HuH-7.5 (cell line): Measurements from ENCODE around the gene MYO5A.
"Not testable (repeated sequence)": the region's sequence is repeated elsewhere in the genome, so short reads cannot be mapped to it uniquely, and the experiment has no call there.

Experiments
- DNase-seq: peaks from one replicate; pipeline ENCODE4 v3.0.0; 2011; ENCODE audit warnings: low spot score

MYO5A gene

DNA sequence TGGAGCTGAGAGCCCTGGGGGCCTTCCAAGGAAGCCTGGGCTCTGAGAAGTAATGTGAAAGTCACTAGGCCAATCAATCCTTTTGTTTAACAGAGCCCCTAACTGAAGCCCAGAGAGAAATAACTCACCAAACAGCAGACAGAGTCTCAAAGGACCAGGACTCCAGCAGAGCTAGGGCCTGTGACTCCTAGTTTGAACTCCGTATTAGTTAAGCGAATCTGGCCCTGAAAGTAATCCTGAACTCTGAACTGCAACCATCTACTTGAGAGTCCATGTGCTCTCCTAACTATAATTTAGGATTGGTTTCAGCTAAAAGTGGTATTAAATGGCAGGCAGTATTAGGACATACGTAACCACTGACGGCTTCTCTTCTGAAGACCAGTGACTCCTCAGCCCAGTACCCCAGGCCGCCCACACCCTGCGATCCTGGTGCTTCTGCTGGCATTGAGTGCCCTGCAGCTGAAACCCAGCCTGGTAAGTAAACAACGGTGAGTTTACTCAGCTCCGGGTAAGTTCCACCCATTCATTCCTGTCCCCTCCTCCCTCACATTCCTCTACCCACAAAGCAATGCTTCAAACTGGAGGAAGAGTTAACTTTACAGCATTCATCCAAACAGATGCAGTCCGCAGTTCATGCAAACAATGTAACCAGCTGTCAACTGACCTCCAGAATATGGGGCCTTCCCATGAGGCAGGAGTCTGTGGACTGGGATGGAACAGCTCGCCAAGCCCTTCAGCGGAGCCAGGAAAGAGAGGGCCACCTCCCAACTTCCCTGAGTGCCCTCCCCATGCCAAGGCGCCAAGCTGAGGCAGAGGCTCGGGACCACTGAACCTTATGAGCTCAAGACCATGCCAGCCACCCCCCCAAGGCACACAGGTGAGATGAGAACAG is 240.4 kb downstream of the MYO5A start:
- peak; percentile 95 for DNase-seq

DNA sequence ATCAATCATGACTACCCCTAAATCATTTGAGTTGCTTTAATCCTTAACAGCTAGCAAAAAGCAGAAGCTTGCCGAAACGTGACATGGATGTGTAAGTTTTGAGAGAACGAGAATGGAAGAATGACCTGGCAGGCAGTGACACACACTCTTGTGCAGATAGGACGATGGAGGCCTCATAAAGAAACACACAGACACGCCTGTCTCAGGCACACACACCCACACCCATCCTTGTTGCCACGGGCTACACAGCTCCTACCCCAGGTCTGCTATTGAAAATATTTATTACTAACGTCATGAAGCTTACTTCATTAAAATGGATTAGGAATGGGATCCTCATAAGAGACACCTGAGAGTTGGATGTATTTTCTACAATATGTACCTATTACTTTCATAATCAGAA is 241.6 kb downstream of the MYO5A start:
- DNase-seq = no peak

DNA sequence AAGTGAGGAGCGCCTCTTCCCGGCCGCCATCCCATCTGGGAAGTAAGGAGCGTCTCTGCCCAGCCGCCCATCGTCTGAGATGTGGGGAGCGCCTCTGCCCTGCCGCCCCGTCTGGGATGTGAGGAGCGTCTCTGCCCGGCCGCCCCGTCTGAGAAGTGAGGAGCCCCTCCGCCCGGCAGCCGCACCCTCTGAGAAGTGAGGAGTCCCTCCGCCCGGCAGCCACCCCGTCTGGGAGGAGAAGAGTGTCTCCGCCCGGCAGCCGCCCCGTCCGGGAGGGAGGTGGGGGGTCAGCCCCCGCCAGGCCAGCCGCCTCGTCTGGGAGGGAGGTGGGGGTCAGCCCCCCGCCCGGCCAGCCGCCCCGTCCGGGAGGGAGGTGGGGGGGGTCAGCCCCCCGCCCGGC is 242.7 kb downstream of the MYO5A start:
- DNase-seq = not testable (repeated sequence)

DNA sequence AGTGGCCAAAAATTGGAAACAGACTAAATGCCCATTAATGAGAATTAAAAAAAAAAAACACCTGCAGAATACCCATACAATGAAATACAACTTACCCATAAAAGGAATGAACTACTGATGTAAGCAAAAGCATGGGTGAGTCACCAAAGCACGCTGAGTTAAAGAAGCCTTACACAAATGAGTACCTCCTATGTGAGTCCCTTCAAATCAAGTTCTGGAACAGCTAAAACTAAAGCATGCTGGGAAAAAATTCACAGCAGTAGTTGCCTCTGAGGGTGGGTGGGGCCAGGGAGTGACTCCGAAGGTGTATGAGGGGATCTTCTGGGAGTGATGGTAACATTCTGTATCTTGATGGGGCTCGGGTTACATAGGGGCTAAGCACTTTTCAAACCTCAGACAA is 244.5 kb downstream of the MYO5A start:
- DNase-seq = no peak

DNA sequence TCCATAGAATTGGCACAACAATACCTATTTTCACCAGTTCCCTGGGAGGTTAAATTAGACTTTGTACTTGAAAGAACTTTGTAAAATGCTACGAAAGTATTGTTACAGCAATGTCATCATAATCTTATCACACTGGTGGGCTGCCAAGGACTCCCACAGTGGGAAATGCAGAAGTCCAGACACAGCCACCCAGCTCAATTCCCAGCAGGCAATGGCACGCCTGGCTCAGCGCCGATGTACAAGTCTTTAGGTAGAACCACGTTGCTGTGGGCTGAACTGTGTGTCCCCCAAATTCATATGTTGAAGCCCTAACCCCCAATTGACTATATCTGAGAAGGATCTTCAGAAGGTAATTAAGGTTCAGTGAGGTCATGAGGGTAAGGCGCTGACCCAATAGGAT is 245.4 kb downstream of the MYO5A start:
- no peak for DNase-seq

DNA sequence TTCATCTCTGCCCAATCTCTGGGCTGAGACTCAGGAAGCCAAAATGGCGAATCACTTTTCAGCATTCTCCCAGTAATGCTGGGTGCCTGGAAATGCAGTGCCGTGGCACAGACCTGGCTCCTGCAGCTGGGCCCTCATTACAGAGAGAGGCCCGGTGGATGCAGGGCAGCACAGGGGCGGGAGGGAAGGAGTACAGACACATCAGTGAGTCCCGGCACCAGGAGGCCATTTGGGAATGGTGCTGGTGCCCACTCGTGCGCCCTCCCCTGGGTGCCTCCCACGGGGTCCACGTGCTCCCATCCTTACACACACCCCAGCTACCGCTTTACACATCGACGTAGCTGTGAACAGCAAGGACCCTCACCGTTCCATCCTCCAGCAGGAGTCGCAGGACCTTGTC is 246.3 kb downstream of the MYO5A start:
- no peak for DNase-seq

DNA sequence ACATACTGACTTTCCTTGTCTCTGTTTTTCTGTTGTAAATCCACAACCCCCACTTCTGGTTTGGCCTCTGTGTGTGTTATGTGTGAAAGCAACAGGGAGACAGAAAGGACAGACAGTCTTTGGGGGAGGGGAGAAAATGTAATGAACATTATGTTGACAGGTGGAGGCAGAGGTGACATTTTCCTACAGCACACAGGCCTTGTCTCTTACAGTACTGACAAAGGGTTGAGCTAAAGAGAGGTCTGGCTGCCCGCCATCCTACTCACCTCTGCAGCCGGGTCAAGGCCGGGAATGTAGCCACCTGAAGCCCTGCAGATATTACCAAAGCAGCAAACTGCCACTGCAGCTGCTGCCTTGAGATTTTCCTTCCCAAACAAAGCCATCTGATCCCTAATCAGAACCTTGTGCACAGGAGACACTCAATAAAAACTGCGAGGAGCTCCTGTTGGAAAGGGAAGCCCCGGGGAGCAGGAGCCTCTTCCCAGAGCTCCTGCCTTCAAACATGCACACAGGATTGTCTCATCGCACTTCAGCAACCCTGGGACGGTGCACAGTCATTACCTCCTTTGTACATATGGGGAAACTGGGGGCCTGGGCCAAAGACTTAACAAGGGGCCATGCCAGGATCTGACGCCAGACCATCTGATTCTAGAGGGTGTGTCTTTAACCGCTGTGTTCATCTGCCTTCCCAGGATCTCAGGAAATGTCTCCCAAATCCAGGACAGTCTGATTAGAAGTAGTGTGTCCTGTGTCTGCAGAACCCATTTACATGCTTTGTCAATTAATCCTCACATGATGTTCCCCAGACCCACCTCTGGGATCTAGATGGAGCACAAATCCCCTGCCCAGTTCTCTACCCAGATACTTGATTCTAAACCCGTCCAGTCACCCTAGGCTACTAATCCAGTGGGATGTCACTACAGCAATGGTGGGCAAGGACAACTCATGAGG is 247.3 kb downstream of the MYO5A start:
- peak; percentile 61 for DNase-seq

DNA sequence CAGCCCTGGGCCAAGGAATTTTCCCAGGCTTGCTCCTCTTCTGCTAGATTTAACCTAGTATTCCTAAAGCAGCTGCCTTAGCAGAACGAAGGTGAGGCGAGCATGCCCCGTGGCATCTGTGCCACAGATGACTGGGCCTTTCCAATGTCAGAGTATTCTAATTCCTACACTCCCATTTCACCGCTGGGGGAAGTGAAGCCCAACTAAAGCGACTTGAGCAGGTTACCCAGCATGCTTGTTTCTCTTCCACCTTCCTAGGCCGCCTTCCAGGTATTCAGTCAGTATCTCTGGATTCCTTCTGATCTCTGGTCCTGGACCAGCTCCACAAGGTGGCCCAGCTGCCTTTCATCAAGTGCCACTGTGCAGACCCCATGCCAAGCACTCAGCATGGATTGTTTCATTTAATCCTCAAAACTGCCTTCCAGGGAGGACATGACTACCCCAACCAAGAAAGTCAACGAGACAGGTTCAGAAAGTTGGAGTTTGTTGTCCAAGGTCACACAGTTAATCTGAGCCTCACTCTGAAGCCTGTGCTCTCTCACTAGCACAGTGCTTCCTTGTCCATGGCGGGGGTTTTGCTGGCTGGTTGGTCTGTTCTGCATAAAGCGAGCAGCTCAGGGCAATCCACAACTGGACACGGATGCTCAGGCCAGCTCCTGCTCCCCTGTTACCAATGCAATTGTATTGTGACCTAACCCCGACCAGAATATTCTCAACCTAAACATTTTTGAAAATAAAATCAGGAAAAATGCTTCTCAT is 248.2 kb downstream of the MYO5A start:
- no peak for DNase-seq

DNA sequence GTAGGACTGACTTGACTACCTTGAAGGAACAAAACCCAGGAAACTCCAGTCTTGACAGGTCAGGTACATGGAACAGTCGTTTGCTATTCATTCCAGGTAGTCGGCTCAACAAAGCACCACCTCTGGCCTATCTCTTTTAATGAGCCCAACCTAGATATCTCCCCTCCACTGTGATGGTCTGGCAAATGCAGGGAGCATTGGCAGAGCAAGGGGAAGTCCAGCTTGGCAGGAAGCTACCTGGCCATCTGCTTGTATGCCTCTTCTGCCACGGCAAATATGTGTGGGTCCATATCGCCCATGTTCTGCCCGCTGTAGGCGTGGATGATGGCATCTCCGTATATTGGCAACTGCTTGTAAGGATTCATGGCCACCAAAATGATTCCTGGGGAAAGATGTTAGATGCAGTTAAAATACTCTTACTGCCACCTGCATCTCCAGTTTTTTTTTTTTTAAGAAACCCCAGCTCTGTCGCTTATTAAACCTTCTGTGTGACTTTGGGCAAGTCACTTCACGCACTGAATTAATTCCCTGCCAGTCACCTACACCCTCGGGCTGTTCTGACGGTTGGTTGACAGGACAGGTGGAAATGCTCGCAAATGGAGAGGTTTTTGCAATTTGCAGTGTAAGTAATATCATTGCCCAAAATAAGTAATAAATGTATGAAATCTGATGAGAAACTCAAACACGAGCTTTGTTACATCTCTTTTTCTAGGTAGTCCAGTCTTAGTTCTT is 249.9 kb downstream of the MYO5A start:
- DNase-seq = no peak

DNA sequence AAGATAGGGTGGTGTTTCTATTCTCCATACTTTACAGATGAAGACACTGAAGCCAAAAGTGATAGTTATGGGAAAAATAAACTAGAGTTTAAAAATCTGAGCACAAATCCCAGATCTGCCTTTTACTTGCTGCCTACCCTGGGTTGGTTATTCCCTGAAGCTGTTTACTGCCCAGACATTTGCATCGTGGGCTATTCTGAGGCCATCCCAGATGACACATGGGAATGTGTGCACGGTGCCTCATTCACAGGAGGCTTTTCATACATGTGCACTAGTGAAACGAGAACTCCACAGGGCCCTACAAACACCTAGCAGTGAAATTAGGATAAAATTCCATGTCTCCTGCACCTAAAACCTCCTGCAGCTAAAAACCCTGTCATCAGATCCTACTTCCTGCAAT is 250.5 kb downstream of the MYO5A start:
- no peak for DNase-seq

DNA sequence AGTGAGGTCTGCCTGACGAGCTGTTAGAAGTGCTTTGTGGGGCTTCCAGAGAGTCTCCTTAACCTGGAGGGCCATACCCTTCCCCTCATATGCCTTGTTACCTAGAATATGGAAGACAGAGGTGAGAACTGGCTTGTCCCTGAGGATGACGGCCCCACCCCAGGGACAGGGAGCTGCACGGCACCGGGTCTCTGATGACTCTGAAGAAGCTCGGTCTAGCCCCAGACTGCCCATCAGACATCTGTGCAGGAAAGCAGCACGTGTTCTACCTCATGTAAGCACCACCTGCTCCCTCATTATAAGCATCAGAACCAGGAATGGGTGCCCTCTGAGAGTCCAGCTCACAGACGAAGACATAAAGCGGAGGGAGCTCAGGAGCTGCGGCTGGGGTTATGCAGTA is 251.1 kb downstream of the MYO5A start:
- DNase-seq = no peak

DNA sequence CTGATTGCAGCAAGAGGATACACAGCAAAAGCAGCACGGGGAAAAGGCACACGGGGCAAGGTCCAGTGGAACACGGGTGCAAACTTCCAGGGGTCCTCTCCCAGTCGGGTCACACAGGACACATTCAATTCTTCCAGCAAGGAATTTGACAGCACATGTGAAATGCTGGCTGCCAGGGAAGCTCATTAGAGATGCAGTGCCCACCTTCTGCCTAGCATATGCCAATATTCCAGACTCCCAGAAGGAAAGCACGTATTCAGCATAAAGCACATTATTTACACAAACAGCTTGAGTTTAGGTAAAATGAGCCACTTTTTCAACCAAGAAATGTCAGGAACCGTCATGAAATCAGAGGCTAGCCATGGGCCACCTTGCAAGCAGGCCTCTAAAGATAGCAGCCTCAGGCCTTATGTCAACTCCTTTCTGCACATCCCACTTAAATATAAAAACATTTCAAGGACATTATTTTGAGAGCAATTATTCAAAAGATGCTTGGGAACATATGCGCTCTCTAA is 252.4 kb downstream of the MYO5A start:
- no peak for DNase-seq

DNA sequence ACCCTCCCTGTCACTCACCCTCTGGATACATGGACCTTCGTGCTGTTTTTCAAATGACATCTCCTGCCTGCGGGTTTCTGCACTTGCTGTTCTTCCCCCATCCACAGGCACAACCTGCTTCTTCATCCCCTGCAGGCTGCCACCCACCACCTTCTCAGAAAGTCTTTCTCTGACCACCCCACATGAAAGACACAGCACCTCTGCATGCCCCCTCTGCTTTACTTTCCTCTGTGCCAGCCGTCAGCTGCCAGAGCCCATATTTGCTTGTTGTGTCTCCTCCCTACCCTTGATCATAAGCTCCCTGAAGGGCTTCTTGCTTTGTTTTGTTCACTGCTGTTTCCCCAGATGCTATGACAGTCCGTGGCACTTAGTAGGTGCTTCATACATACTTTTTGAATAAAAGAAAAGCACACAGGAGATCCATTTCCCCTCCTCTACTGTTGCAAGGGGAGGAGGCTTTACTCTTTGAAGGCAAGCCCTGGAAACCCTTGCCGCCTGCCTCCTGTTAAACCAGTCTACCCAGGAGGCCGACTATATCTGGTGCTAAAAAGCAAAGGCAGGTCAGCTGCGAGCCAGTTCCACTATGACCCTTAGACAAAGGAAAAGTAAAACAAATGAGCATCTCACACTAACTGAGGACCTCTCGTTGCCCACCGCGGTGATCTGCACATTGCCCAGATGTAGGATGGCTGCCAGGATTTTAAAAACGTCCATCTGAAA is 265.0 kb downstream of the MYO5A start:
- DNase-seq = no peak

DNA sequence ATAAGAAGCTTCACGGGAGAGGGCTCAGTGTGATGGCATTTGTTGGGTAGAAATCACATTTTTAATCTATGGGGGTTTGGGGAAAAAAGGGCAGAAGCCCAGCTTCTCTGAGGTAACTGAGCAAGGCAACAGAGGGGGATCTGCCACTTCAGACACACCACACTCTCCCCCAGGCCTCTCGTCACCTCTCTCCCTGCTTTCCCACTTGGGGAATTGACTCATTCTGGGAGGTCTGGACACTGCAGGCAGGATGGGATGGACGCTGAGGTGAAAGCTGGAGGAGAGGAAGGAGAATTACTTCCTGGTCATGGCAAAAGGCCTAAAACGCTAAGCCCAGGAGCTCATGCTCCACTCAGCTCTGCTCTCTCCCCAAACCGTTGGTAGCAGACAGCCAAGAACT is 266.3 kb downstream of the MYO5A start:
- no peak for DNase-seq

DNA sequence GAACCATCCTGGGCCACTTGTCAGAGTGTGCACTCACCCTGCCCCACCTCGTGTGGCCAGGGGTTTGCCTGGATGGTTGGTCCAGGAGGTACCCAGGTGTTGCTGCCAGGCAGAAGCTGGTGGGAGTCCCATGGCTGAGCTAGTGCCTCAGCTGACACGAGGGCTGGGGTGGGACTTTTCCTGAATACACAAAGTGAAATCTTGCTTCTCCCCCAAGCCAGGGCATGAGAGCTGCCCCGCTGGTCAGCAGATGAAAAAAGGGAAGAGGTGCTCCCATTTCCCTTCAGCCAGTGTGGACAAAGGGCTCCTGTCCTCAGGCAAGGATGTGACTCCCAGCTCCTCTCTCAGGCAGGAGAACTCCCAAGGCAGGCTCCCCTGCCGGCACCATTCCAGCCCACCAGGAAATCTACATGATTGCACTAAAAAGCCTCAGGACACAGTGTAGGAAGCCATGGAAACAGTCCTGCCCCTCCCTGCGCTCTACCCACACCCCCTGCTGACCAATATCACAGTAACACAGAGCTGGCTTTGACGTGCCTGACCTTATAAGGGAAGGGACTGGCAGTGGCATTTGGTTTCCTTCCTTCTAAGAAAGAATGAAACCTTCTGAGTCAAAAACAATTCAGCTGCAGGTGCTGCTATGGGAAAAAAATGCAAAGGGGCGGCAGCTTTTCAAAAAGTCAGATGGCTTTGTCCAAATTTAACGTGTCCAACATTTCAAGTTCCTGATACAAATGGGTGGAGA is 267.0 kb downstream of the MYO5A start:
- DNase-seq = no peak

DNA sequence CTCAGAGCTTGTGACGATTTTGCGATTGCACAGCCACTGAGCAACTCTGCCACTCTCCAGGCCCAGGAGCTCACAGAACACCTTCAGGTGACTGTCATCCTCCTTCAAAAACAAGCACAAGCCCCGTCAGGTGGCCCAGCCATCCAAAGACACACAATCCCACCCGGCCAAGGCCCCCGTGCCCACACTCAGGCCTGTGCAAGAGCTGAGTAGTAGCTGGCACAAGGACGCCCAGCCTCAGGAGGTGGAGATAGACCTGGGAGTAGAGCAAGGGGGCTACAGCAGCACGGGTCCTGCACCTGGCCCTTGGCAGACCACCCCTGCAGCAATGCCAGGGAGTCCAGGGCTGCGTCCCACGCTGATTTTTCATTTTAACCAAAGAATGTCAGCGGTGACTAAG is 267.7 kb downstream of the MYO5A start:
- DNase-seq = no peak

DNA sequence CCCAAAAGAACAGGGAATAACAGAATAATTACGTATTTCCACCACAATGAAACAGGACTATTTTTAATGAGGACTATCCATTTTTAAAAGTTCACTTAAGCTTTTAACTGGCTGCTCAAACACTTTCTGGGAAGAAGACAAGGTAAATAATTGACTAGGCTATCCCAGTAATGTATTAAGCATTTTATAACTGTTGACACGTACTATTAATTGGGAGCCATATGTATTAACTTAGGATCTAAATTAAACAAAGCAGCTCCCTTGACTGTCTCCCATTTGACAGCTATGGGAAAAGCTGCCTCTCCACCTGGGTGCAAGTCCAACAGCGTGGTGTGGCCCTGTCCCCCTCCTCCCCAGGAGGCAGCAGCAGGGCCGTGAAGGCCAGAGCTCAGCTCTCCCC is 269.2 kb downstream of the MYO5A start:
- DNase-seq = no peak

DNA sequence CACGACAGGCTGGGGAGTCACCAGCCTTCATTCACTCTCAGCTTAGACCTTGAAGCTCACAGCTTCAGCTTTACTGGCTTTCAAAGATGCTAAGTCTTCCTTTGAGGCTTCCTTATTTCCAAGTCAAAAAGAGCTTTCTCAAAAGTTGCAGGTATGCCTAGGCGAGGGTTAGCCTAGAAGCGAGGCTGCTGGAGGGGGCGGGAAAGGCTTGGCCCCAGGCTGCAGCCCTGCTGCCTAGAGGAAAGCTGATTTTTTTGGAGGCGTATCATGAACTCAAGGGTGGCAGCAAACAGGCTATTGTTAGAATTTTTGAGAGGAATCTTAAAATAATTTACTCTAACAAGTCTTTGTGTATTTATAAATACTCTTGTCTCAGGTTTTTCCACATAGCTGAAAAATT is 270.2 kb downstream of the MYO5A start:
- DNase-seq = no peak

DNA sequence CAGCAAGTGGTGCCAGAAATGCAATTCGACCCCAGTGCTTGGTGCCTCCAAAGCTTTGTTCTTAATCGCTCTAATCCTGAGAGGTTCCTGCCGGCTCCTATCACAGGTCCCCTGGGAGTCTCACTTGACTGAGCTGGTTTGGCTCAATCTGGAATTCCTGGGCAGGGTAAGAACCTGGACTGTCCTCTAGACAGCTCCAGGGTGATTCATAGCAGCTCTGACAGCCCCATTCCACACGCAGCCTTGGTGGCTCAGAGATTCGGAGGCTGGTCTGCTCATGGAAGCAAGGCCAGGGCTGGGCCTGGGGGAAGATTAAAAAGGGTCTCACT is 271.0 kb downstream of the MYO5A start:
- no peak for DNase-seq
